A673 (cell line): ENCODE results near the gene SCNN1G. TPM values are rescaled to one million over a fixed set of nuclear protein-coding genes. Genes with fewer than 3 reads are reported as not detected.

ENCODE experiments used
- BruUV-seq: library from RNA; stranded (reverse); fragments of 400-500 nt; replicated peaks from 2 replicates; lab custom pipeline; 2021; lab: Mats Ljungman, UMichigan
- CTCF ChIA-PET: fragments of 300-600 bp; sonication (Branson Sonifier 250); formaldehyde crosslinking; loops from one replicate; lab custom pipeline; 2022; ENCODE audit warnings: antibody characterized with exemption; lab: Charles Lee
- POLR2A ChIA-PET: fragments of 300-600 bp; sonication (Branson Sonifier 250); formaldehyde crosslinking; loops from one replicate; lab custom pipeline; 2022; ENCODE audit warnings: antibody characterized with exemption; ENCODE audit not compliant: low non-redundant PET; lab: Charles Lee
- DNase-seq: peaks from one replicate; pipeline ENCODE4 v3.0.0-alpha.2; 2015; ENCODE audit warnings: low spot score
- H3K27ac ChIP-seq: fragments of 200-600 bp; sonication (generic); 2 replicates; pipeline ENCODE4 v1.5.1; 2016; ENCODE audit warnings: mixed run types, low read depth, mild to moderate bottlenecking, mixed read lengths, antibody characterized with exemption, low read length; ENCODE audit not compliant: poor library complexity, severe bottlenecking
- H3K27me3 ChIP-seq: fragments of 200-600 bp; sonication (generic); replicated peaks from 2 replicates; pipeline ENCODE4 v1.6.1; 2017; ENCODE audit warnings: mixed run types, low read depth, mild to moderate bottlenecking, mixed read lengths, antibody characterized with exemption, low read length; ENCODE audit not compliant: insufficient read depth, poor library complexity
- H3K36me3 ChIP-seq: fragments of 200-600 bp; sonication (generic); 2 replicates; pipeline ENCODE4 v1.6.1; 2016; ENCODE audit warnings: mixed run types, mild to moderate bottlenecking, mixed read lengths, antibody characterized with exemption, low read length; ENCODE audit not compliant: insufficient read depth, poor library complexity, severe bottlenecking
- H3K4me1 ChIP-seq: fragments of 200-600 bp; sonication (generic); 2 replicates; pipeline ENCODE4 v1.6.1; 2017; ENCODE audit warnings: mixed run types, mild to moderate bottlenecking, mixed read lengths, antibody characterized with exemption, low read length; ENCODE audit not compliant: insufficient read depth, poor library complexity, severe bottlenecking
- H3K4me3 ChIP-seq: fragments of 200-600 bp; sonication (generic); 2 replicates; pipeline ENCODE4 v1.5.1; 2016; ENCODE audit warnings: low read depth, mixed run types, mild to moderate bottlenecking, mixed read lengths, low read length; ENCODE audit not compliant: poor library complexity, severe bottlenecking
- H3K9me3 ChIP-seq: fragments of 200-600 bp; sonication (generic); 2 replicates; pipeline ENCODE4 v1.6.1; 2016; ENCODE audit warnings: mixed run types, low read depth, mild to moderate bottlenecking, mixed read lengths, antibody characterized with exemption, low read length; ENCODE audit not compliant: poor library complexity, severe bottlenecking
- EZH2 ChIP-seq: fragments of 200-600 bp; sonication (generic); IDR thresholded peaks from 2 replicates; pipeline ENCODE4 v1.6.1; 2017; ENCODE audit warnings: borderline replicate concordance, low read depth, mild to moderate bottlenecking, mixed read lengths, antibody characterized with exemption, low read length; ENCODE audit not compliant: poor library complexity, severe bottlenecking
- intact Hi-C: fragments of 100-400 bp; cut with micrococcal nuclease; formaldehyde crosslinking; loops from one replicate; pipeline ENCODE4 v1.10.0; 2022; ENCODE audit not compliant: unreplicated experiment
- total RNA-seq: library from RNA; stranded (reverse); gene quantifications from 2 replicates; pipeline ENCODE4 v1.2.3, GENCODE V29; 2021
- TF ChIP-seq, protein P1 (sequence below): fragments of 300-800, 200-600 bp; sonication (generic); conservative IDR thresholded peaks from 2 replicates; pipeline ENCODE4 v1.5.1; 2017; ENCODE audit warnings: low read depth, mild to moderate bottlenecking, antibody characterized with exemption, low read length, moderate library complexity, mixed read lengths

SCNN1G gene
- total RNA-seq, 1 experiment from 2014 or later, result 22.3 TPM

DNA sequence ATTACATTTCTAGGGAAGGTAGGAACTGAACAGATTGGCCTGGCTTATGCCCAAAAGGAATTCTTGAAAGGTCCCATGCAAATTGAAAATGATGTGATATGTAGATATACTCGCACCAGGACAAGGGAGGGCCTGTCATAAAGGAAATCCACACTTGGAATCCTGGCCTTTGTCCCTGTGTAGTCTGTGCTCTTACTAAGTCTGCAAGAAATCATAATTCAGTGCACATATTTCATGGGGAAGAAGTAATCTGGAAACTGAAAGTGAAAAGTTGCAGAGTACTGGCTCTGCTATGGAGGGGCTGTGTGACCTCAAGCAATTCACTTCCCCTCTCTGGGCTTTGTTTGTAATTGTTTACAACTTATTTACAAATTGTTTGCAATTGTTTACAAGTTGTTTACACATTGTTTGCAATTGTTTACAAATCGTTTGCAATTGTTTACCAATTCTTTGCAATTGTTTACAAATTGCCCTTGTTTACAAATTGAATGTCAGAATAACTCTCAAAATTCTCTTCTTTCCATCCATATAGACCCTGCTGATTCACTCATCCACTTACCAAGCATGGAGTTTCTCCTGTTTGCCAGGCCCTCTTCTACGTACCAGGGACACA is 12.9 kb downstream of the SCNN1G start:
- H3K9me3 ChIP-seq, result no peaks in the 10 kb centered on the region
- no TSS peak for BruUV-seq
- no peak for DNase-seq
- H3K27ac ChIP-seq, result no peak overlapping the region
- TF ChIP-seq, protein P1, sequence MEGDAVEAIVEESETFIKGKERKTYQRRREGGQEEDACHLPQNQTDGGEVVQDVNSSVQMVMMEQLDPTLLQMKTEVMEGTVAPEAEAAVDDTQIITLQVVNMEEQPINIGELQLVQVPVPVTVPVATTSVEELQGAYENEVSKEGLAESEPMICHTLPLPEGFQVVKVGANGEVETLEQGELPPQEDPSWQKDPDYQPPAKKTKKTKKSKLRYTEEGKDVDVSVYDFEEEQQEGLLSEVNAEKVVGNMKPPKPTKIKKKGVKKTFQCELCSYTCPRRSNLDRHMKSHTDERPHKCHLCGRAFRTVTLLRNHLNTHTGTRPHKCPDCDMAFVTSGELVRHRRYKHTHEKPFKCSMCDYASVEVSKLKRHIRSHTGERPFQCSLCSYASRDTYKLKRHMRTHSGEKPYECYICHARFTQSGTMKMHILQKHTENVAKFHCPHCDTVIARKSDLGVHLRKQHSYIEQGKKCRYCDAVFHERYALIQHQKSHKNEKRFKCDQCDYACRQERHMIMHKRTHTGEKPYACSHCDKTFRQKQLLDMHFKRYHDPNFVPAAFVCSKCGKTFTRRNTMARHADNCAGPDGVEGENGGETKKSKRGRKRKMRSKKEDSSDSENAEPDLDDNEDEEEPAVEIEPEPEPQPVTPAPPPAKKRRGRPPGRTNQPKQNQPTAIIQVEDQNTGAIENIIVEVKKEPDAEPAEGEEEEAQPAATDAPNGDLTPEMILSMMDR, result no peak
- TF ChIP-seq EZH2, result no peak
- ChIA-PET CTCF (no interaction called here), POLR2A (no interaction called here)
- H3K4me1 ChIP-seq, result no peaks in the 10 kb centered on the region
- intact Hi-C loops, result no loop called here
- peaks cover 20% of the 10 kb centered on the region for H3K36me3 ChIP-seq
- no peaks in the 10 kb centered on the region for H3K27me3 ChIP-seq
- no peak overlapping the region for H3K4me3 ChIP-seq

DNA sequence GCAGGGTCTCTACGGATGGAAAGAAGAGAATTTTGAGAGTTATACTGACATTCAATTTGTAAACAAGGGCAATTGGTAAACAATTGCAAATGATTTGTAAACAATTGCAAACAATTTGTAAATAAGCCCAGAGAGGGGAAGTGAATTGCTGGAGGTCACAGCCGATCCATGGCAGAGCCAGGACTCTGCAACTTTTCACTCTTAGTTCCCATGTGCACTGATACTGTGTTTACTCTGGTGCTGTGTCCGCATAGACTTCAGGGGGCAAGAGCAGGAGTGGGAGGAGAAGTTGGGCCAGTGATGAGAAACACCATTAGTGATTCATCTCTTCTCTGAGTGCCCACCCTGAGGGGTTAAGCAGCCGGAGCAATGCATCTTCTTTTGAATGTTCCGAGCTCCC is 14.0 kb downstream of the SCNN1G start:
- Histone ChIP-seq H3K36me3 (peaks cover 20% of the 10 kb centered on the region), H3K4me3 (no peak overlapping the region), H3K4me1 (no peaks in the 10 kb centered on the region), H3K27me3 (no peaks in the 10 kb centered on the region), H3K9me3 (no peaks in the 10 kb centered on the region), H3K27ac (no peak overlapping the region)
- no peak for DNase-seq
- ChIA-PET CTCF (no interaction called here), POLR2A (no interaction called here)
- TF ChIP-seq, protein P1, result no peak
- no peak for TF ChIP-seq EZH2
- no TSS peak for BruUV-seq
- intact Hi-C loops, result no loop called here

DNA sequence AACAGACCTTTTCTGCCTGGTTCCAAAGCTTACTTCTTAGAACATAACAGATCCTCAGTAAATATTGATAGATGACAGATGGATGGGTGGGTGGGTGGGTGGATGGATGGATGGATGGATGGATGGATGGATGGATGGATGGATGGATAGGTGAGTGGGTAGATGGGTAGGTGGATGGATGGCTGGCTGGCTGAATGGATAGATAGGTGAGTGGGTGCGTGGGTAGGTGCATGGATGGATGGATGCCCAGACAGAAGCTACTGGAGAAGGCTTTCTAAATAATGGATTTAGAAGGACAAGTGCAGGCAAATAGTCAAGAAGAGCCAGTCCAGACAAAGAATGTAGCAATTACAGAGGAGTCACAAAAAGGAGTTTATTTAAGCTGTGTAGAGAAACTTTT is 19.6 kb downstream of the SCNN1G start:
- BruUV-seq, result no TSS peak
- Histone ChIP-seq H3K36me3 (peaks cover 16% of the 10 kb centered on the region), H3K9me3 (no peaks in the 10 kb centered on the region), H3K27ac (no peak overlapping the region), H3K27me3 (no peaks in the 10 kb centered on the region), H3K4me3 (no peak overlapping the region), H3K4me1 (no peaks in the 10 kb centered on the region)
- TF ChIP-seq, protein P1, result no peak
- TF ChIP-seq EZH2, result no peak
- POLR2A ChIA-PET, result no interaction called here
- intact Hi-C loops, result no loop called here
- DNase-seq, result no peak
- CTCF ChIA-PET, result no interaction called here
